Measurements from ENCODE around the gene IGDCC3.

The IGDCC3 gene

DNA sequence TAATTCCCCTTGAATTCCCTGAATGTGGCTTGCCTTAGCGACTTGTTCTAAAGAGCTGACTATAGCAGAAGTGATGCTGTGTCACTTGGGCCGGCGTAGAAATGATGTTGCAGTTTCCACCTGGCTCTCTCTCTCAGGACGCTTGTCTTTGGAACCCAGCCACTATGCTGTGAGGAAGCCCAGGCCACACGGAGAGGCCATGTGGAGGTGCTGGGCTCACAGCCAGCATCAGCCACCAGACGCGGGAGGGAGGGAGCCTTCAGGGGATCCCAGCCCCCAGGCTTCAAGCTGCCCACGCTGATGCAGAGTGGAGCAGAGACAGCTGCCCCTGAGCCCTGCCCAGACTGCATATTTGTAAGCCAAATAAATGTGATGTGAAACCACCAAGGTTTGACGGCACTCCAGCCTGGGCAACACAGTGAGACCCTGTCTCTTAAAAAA, 54.7 kb downstream of the IGDCC3 start:
- no peak overlapping the region for H3K9ac ChIP-seq
- no peak overlapping the region for H3K27ac ChIP-seq
- H4K20me1 ChIP-seq (ENCODE audit: insufficient read depth): no peaks in the 10 kb centered on the region
- no peaks in the 10 kb centered on the region for H3K4me1 ChIP-seq (ENCODE audit: low read depth, poor library complexity, severe bottlenecking)
- H3K4me3 ChIP-seq (IDR thresholded peaks at IDR 0.05; ENCODE audit: insufficient read depth, low read depth, low read length): no peak overlapping the region
- H2AFZ ChIP-seq (ENCODE audit: low read depth): no peak overlapping the region
- no peaks in the 10 kb centered on the region for H3K36me3 ChIP-seq (ENCODE audit: insufficient read depth)
- no peaks in the 10 kb centered on the region for H3K27me3 ChIP-seq (ENCODE audit: insufficient read depth, low read depth)
- no peak overlapping the region for H3K4me2 ChIP-seq
- TF ChIP-seq, protein P1, sequence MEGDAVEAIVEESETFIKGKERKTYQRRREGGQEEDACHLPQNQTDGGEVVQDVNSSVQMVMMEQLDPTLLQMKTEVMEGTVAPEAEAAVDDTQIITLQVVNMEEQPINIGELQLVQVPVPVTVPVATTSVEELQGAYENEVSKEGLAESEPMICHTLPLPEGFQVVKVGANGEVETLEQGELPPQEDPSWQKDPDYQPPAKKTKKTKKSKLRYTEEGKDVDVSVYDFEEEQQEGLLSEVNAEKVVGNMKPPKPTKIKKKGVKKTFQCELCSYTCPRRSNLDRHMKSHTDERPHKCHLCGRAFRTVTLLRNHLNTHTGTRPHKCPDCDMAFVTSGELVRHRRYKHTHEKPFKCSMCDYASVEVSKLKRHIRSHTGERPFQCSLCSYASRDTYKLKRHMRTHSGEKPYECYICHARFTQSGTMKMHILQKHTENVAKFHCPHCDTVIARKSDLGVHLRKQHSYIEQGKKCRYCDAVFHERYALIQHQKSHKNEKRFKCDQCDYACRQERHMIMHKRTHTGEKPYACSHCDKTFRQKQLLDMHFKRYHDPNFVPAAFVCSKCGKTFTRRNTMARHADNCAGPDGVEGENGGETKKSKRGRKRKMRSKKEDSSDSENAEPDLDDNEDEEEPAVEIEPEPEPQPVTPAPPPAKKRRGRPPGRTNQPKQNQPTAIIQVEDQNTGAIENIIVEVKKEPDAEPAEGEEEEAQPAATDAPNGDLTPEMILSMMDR (conservative IDR thresholded peaks at IDR 0.05; ENCODE audit: low read depth, low read length): no peak
- no peaks in the 10 kb centered on the region for H3K79me2 ChIP-seq (ENCODE audit: insufficient read depth, low read depth)

DNA sequence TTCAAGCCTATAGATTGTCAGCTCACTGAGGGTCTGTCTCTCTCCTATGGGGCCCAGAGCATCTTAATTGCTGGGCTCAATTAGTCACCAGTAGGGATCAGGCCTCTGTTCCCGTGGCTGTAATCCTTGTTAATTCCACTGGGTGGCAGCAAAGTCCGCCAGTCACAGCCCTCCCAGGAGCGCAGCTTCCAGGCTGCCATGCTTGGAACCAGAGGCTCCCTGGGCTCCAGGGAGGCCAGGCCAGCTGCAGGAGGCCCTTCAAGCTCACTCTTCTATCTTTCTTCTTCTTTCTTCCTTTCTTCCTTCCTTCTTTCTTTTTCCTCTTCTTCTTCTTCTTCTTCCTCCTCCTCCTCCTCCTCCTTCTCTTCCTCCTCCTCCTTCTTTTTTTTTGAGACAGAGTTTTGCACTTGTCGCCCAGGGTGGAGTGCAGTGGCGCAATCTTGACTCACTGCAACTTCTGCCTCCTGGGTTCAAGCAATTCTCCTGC, 58.9 kb downstream of the IGDCC3 start:
- no peaks in the 10 kb centered on the region for H3K4me1 ChIP-seq (ENCODE audit: low read depth, poor library complexity, severe bottlenecking)
- no peaks in the 10 kb centered on the region for H3K27me3 ChIP-seq (ENCODE audit: insufficient read depth, low read depth)
- no peaks in the 10 kb centered on the region for H4K20me1 ChIP-seq (ENCODE audit: insufficient read depth)
- no peaks in the 10 kb centered on the region for H3K36me3 ChIP-seq (ENCODE audit: insufficient read depth)
- H2AFZ ChIP-seq (ENCODE audit: low read depth): peak overlapping the region; percentile 31; the same call in 1 of the 2 replicates
- H3K9ac ChIP-seq: no peak overlapping the region
- no peaks in the 10 kb centered on the region for H3K79me2 ChIP-seq (ENCODE audit: insufficient read depth, low read depth)
- TF ChIP-seq, protein P1 (conservative IDR thresholded peaks at IDR 0.05; ENCODE audit: low read depth, low read length): peak; percentile 87
- no peak overlapping the region for H3K27ac ChIP-seq
- no peak overlapping the region for H3K4me2 ChIP-seq
- H3K4me3 ChIP-seq (IDR thresholded peaks at IDR 0.05; ENCODE audit: insufficient read depth, low read depth, low read length): no peak overlapping the region

DNA sequence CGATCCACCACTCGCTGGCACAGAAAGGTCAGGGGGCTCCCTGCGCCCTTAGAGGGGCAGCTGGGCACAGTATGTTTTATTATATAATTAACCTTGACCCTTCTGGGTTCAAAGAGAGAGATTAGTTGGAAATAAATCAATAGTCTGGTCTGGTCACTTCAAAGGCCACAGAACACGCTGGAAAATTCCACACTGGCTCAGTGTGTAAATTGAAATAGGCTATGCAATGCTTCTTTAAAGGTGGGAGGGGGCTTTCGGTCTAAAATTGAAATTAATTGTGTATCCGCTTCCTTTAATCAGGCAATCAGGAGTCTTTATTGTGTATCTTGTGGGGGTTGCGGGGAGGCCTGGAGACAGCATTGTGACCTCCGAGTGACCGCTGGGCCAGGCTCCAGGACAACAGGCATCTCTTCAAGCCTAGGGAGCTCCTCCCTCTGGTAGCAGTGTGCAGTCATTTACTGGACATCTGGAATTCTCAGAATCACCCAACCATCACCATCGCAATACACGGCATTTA, 65.3 kb downstream of the IGDCC3 start:
- Histone ChIP-seq H3K9ac (no peak overlapping the region), H2AFZ (ENCODE audit: low read depth) (no peak overlapping the region), H3K79me2 (ENCODE audit: insufficient read depth, low read depth) (no peaks in the 10 kb centered on the region), H3K27me3 (ENCODE audit: insufficient read depth, low read depth) (no peaks in the 10 kb centered on the region), H3K4me3 (IDR thresholded peaks at IDR 0.05; ENCODE audit: insufficient read depth, low read depth, low read length) (no peak overlapping the region), H3K4me1 (ENCODE audit: low read depth, poor library complexity, severe bottlenecking) (no peaks in the 10 kb centered on the region), H4K20me1 (ENCODE audit: insufficient read depth) (no peaks in the 10 kb centered on the region), H3K4me2 (no peak overlapping the region), H3K27ac (no peak overlapping the region), H3K36me3 (ENCODE audit: insufficient read depth) (no peaks in the 10 kb centered on the region)
- TF ChIP-seq, protein P1 (conservative IDR thresholded peaks at IDR 0.05; ENCODE audit: low read depth, low read length): no peak

DNA sequence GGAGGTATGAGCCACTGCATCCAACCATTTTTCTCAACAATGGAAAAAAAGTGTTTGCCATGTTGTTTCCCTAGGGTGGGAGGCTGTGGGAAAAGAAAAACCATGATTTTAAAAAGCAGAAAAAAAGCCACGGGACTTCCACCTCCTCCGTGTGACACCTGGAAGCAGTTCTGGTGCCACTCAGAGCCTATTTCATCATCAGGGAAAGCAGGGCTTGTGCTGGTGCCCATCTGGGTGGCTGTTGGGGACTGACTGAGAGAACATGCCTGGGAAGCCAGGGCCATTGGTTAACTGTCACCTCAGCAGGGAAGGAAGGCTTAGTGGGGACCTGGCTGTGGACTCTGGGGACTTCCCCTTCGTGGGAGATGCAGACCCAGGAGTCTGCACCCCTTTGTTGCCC, 66.0 kb downstream of the IGDCC3 start:
- no peaks in the 10 kb centered on the region for H3K36me3 ChIP-seq (ENCODE audit: insufficient read depth)
- H3K4me3 ChIP-seq (IDR thresholded peaks at IDR 0.05; ENCODE audit: insufficient read depth, low read depth, low read length): no peak overlapping the region
- H3K9ac ChIP-seq: no peak overlapping the region
- no peak overlapping the region for H3K4me2 ChIP-seq
- no peaks in the 10 kb centered on the region for H3K79me2 ChIP-seq (ENCODE audit: insufficient read depth, low read depth)
- no peaks in the 10 kb centered on the region for H3K27me3 ChIP-seq (ENCODE audit: insufficient read depth, low read depth)
- H3K27ac ChIP-seq: no peak overlapping the region
- no peaks in the 10 kb centered on the region for H4K20me1 ChIP-seq (ENCODE audit: insufficient read depth)
- peaks cover 1% of the 10 kb centered on the region for H3K4me1 ChIP-seq (ENCODE audit: low read depth, poor library complexity, severe bottlenecking)
- TF ChIP-seq, protein P1 (conservative IDR thresholded peaks at IDR 0.05; ENCODE audit: low read depth, low read length): no peak
- no peak overlapping the region for H2AFZ ChIP-seq (ENCODE audit: low read depth)
